Neural cell (in vitro differentiated cells): ENCODE results near the gene PGRMC2. TPM values are rescaled to one million over a fixed set of nuclear protein-coding genes. Genes with fewer than 3 reads are reported as not detected.

ENCODE experiments used
- H2AFZ ChIP-seq: fragments of 200-600, 300-800 bp; sonication (generic), shearing (Covaris generic); 2 replicates; pipeline ENCODE4 v1.6.0; 2014; ENCODE audit warnings: low read depth, mild to moderate bottlenecking, antibody characterized with exemption, low read length, moderate library complexity
- H3F3A ChIP-seq: fragments of 200-600 bp; shearing (Covaris generic); 2 replicates; pipeline ENCODE4 v1.6.1; 2016; ENCODE audit warnings: mild to moderate bottlenecking, moderate library complexity, mixed read lengths, antibody characterized with exemption, low read length; ENCODE audit not compliant: insufficient read depth, poor library complexity, severe bottlenecking
- H3K27ac ChIP-seq: fragments of 200-600, 300-800 bp; sonication (generic), shearing (Covaris generic); 2 replicates; pipeline ENCODE4 v1.5.1; 2014; ENCODE audit warnings: mild to moderate bottlenecking, low read length, moderate library complexity
- H3K27me3 ChIP-seq: fragments of 300-800, 200-600 bp; sonication (generic), shearing (Covaris generic); 2 replicates; pipeline ENCODE4 v1.6.0; 2014; ENCODE audit warnings: mild to moderate bottlenecking, low read depth, low read length, moderate library complexity; ENCODE audit not compliant: insufficient read depth
- H3K36me3 ChIP-seq: fragments of 300-800, 200-600 bp; sonication (generic), shearing (Covaris generic); 2 replicates; pipeline ENCODE4 v1.5.1; 2014; ENCODE audit warnings: mild to moderate bottlenecking, antibody characterized with exemption, low read length, moderate library complexity; ENCODE audit not compliant: insufficient read depth
- H3K4me2 ChIP-seq: fragments of 300-800, 200-600 bp; sonication (generic), shearing (Covaris generic); 2 replicates; pipeline ENCODE4 v1.6.0; 2014; ENCODE audit warnings: mild to moderate bottlenecking, low read length
- H3K4me3 ChIP-seq: fragments of 300-800, 200-600 bp; sonication (generic), shearing (Covaris generic); 2 replicates; pipeline ENCODE4 v1.5.1; 2014; ENCODE audit warnings: mild to moderate bottlenecking, low read length, moderate library complexity
- H3K79me2 ChIP-seq: fragments of 200-600 bp; shearing (Covaris generic); replicated peaks from 2 replicates; pipeline ENCODE4 v1.6.0; 2014; ENCODE audit warnings: mild to moderate bottlenecking, low read length, moderate library complexity; ENCODE audit not compliant: insufficient read depth
- H3K9ac ChIP-seq: fragments of 300-800, 200-600 bp; sonication (generic), shearing (Covaris generic); 2 replicates; pipeline ENCODE4 v1.6.1; 2016; ENCODE audit warnings: mild to moderate bottlenecking, low read length, mixed read lengths
- H3K9me2 ChIP-seq: fragments of 200-600 bp; shearing (Covaris generic); 2 replicates; pipeline ENCODE4 v1.6.1; 2016; ENCODE audit warnings: mild to moderate bottlenecking, low read length, mixed read lengths; ENCODE audit not compliant: insufficient read depth
- H3K9me3 ChIP-seq: fragments of 200-600, 300-800 bp; sonication (generic), shearing (Covaris generic); 2 replicates; pipeline ENCODE4 v1.6.1; 2016; ENCODE audit warnings: mild to moderate bottlenecking, mixed run types, low read length, moderate library complexity, mixed read lengths
- H4K20me1 ChIP-seq: fragments of 200-600 bp; shearing (Covaris generic); 2 replicates; pipeline ENCODE4 v1.6.1; 2016; ENCODE audit warnings: mild to moderate bottlenecking, mixed run types; ENCODE audit not compliant: insufficient read depth
- CTCF ChIP-seq: fragments of 450-650 bp; IDR thresholded peaks from 2 replicates; pipeline ENCODE4 v1.5.1; 2014; ENCODE audit warnings: antibody characterized with exemption, mild to moderate bottlenecking, moderate library complexity; ENCODE audit not compliant: poor library complexity, severe bottlenecking
- EP300 ChIP-seq: fragments of 450-650 bp; conservative IDR thresholded peaks from 2 replicates; pipeline ENCODE4 v1.6.1; 2014; ENCODE audit warnings: antibody characterized with exemption, mild to moderate bottlenecking, moderate library complexity; ENCODE audit not compliant: poor library complexity, severe bottlenecking
- EZH2 ChIP-seq: fragments of 200-600, 300-800 bp; shearing (Covaris generic), sonication (generic); IDR thresholded peaks from 2 replicates; pipeline ENCODE4 v1.6.1; 2014; ENCODE audit warnings: antibody characterized with exemption, low read length, borderline replicate concordance, mild to moderate bottlenecking; ENCODE audit not compliant: insufficient read depth, poor library complexity, severe bottlenecking
- MXI1 ChIP-seq: fragments of 450-650 bp; conservative IDR thresholded peaks from 2 replicates; pipeline ENCODE4 v1.6.1; 2014; ENCODE audit warnings: antibody characterized with exemption, mild to moderate bottlenecking; ENCODE audit not compliant: poor library complexity, severe bottlenecking
- POLR2AphosphoS5 ChIP-seq: IDR thresholded peaks from 2 replicates; pipeline ENCODE4 v1.6.1; 2012
- RAD21 ChIP-seq: fragments of 450-650 bp; conservative IDR thresholded peaks from 2 replicates; pipeline ENCODE4 v1.6.1; 2014; ENCODE audit warnings: antibody characterized with exemption, mild to moderate bottlenecking, moderate library complexity
- REST ChIP-seq: IDR thresholded peaks from 2 replicates; pipeline ENCODE4 v1.6.1; 2012; ENCODE audit warnings: borderline replicate concordance
- SMC3 ChIP-seq: fragments of 450-650 bp; conservative IDR thresholded peaks from 2 replicates; pipeline ENCODE4 v1.6.1; 2014; ENCODE audit warnings: antibody characterized with exemption, mild to moderate bottlenecking, moderate library complexity; ENCODE audit not compliant: poor library complexity
- TAF1 ChIP-seq: IDR thresholded peaks from 2 replicates; pipeline ENCODE4 v1.6.1; 2012; ENCODE audit warnings: low read depth
- polyA plus RNA-seq: library from polyadenylated mRNA; depleted of rRNA; stranded (reverse); fragments of >200 nt; gene quantifications from 2 replicates; pipeline ENCODE4 v1.2.3, GENCODE V29; 2014

PGRMC2 gene
- polyA plus RNA-seq, 1 donor from 2014 or later = 16.5 TPM

GRCh38 chr4:128271551-128271950 is 16.1 kb downstream of the PGRMC2 start:
- Histone ChIP-seq H3K27me3 (no peaks in the 10 kb centered on the region), H3K79me2 (peaks cover 19% of the 10 kb centered on the region), H4K20me1 (no peaks in the 10 kb centered on the region), H3F3A (no peaks in the 10 kb centered on the region), H2AFZ (no peak overlapping the region), H3K9me2 (no peaks in the 10 kb centered on the region), H3K4me2 (no peak overlapping the region), H3K4me3 (no peak overlapping the region), H3K36me3 (peaks cover 17% of the 10 kb centered on the region), H3K9ac (no peak overlapping the region), H3K27ac (no peak overlapping the region), H3K9me3 (no peaks in the 10 kb centered on the region)
- TF ChIP-seq RAD21 = no peak
- no peak for TF ChIP-seq SMC3
- TF ChIP-seq REST = no peak
- no peak for TF ChIP-seq MXI1
- TF ChIP-seq TAF1 = no peak
- TF ChIP-seq CTCF = no peak
- TF ChIP-seq POLR2AphosphoS5 = no peak
- TF ChIP-seq EP300 = no peak
- TF ChIP-seq EZH2 = no peak

GRCh38 chr4:128268970-128269369 is 18.6 kb downstream of the PGRMC2 start:
- no peak for TF ChIP-seq CTCF
- no peak for TF ChIP-seq REST
- no peak for TF ChIP-seq POLR2AphosphoS5
- no peak for TF ChIP-seq SMC3
- no peak for TF ChIP-seq RAD21
- TF ChIP-seq EZH2 = no peak
- TF ChIP-seq EP300 = no peak
- no peak for TF ChIP-seq TAF1
- TF ChIP-seq MXI1 = no peak
- Histone ChIP-seq H3K79me2 (no peaks in the 10 kb centered on the region), H2AFZ (no peak overlapping the region), H3K4me3 (no peak overlapping the region), H3K4me2 (no peak overlapping the region), H3K9me2 (no peaks in the 10 kb centered on the region), H3K9me3 (no peaks in the 10 kb centered on the region), H3F3A (no peaks in the 10 kb centered on the region), H3K9ac (no peak overlapping the region), H3K27ac (no peak overlapping the region), H3K36me3 (peaks cover 17% of the 10 kb centered on the region), H4K20me1 (no peaks in the 10 kb centered on the region), H3K27me3 (no peaks in the 10 kb centered on the region)
